GM13976 (cell line): Measurements from ENCODE around the gene FMNL1.
A peak's percentile ranks its signal among the peaks of the same experiment; 100 is the strongest.

Experiments used
- DNase-seq: peaks from one replicate; pipeline ENCODE4 v3.0.0; 2012; ENCODE audit warnings: low spot score
- CTCF ChIP-seq: IDR thresholded peaks from 2 replicates; pipeline ENCODE4 v1.5.1; 2012; ENCODE audit warnings: borderline replicate concordance, mild to moderate bottlenecking; ENCODE audit not compliant: insufficient read depth; ENCODE audit errors: extremely low read depth, missing control alignments, control extremely low read depth
- in situ Hi-C: fragments of 300-500 bp; cut with MboI; formaldehyde crosslinking; loops from one replicate; pipeline ENCODE4 v1.12.0; 2022; ENCODE audit warnings: low sequenced_read_pairs, mixed read lengths, inconsistent platforms; ENCODE audit not compliant: unreplicated experiment

Gene FMNL1

GRCh38 chr17:45230787-45231480 is 9.2 kb downstream of the FMNL1 start:
- TF ChIP-seq CTCF: no peak
- in situ Hi-C loops: no loop called here
- no peak for DNase-seq

GRCh38 chr17:45231481-45232116 is 9.9 kb downstream of the FMNL1 start:
- in situ Hi-C loops: no loop called here
- no peak for DNase-seq
- TF ChIP-seq CTCF: no peak

- DNase-seq: no peak
- in situ Hi-C loops: no loop called here
- TF ChIP-seq CTCF: no peak
Measured at GRCh38 chr17:45232514-45233422, 11.1 kb downstream of the FMNL1 start.

GRCh38 chr17:45233423-45233924 is 11.8 kb downstream of the FMNL1 start:
- in situ Hi-C loops: no loop called here
- DNase-seq: no peak
- no peak for TF ChIP-seq CTCF

- TF ChIP-seq CTCF: peak; percentile 42
- DNase-seq: peak; percentile 63
- in situ Hi-C loops: no loop called here
Measured at GRCh38 chr17:45234641-45235415, 13.1 kb downstream of the FMNL1 start.
